Caco-2 (cell line): ENCODE measurements around the gene CD8A. TPM values are rescaled to one million over a fixed set of nuclear protein-coding genes. Genes with fewer than 3 reads are reported as not detected.
A peak's percentile ranks its signal among the peaks of the same experiment; 100 is the strongest.

ENCODE experiments used
- BruUV-seq: library from RNA; stranded (reverse); fragments of 400-500 nt; replicated peaks from 2 replicates; lab custom pipeline; 2021; lab: Mats Ljungman, UMichigan
- CTCF ChIA-PET: fragments of 300-600 bp; sonication (Branson Sonifier 250); formaldehyde crosslinking; loops from one replicate; lab custom pipeline; 2022; ENCODE audit warnings: antibody characterized with exemption; lab: Charles Lee
- POLR2A ChIA-PET: fragments of 300-600 bp; sonication (Branson Sonifier 250); formaldehyde crosslinking; loops from one replicate; lab custom pipeline; 2022; ENCODE audit warnings: antibody characterized with exemption; lab: Charles Lee
- DNase-seq, 2 experiments: peaks; one replicate each; pipeline versions ENCODE4 v3.0.0 to v3.0.0-alpha.2; 2020 to 2022
- H3K27me3 ChIP-seq: replicated peaks from 2 replicates; pipeline ENCODE4 v1.6.0; 2011; ENCODE audit warnings: low read length; ENCODE audit not compliant: control insufficient read depth, insufficient read depth
- H3K36me3 ChIP-seq: 2 replicates; pipeline ENCODE4 v1.5.1; 2011; ENCODE audit warnings: low read length; ENCODE audit not compliant: control insufficient read depth, insufficient read depth
- H3K4me1 ChIP-seq: fragments of 250-450 bp; sonication (Bioruptor Pico); 2 replicates; pipeline ENCODE4 v1.5.1; 2020; ENCODE audit warnings: mild to moderate bottlenecking
- H3K4me3 ChIP-seq: 2 replicates; pipeline ENCODE4 v1.5.1; 2011; ENCODE audit warnings: low read depth, mild to moderate bottlenecking, control low read depth, low read length
- H3K9me3 ChIP-seq: fragments of 250-450 bp; sonication (Bioruptor Pico); 2 replicates; pipeline ENCODE4 v1.5.1; 2020; ENCODE audit warnings: mild to moderate bottlenecking, moderate library complexity
- H3K27ac Mint-ChIP-seq: one replicate; pipeline ENCODE4 v1.8.0; 2022; ENCODE audit warnings: mixed read lengths; ENCODE audit not compliant: unreplicated experiment
- H3K27me3 Mint-ChIP-seq: one replicate; pipeline ENCODE4 v1.8.0; 2022; ENCODE audit warnings: mixed read lengths; ENCODE audit not compliant: insufficient read depth, unreplicated experiment
- H3K36me3 Mint-ChIP-seq: one replicate; pipeline ENCODE4 v1.8.0; 2022; ENCODE audit warnings: mild to moderate bottlenecking, mixed read lengths; ENCODE audit not compliant: insufficient read depth, unreplicated experiment
- H3K4me1 Mint-ChIP-seq: one replicate; pipeline ENCODE4 v1.8.0; 2022; ENCODE audit warnings: low read depth, mixed read lengths; ENCODE audit not compliant: unreplicated experiment
- H3K4me3 Mint-ChIP-seq: one replicate; pipeline ENCODE4 v1.8.0; 2022; ENCODE audit warnings: mild to moderate bottlenecking, moderate library complexity, mixed read lengths; ENCODE audit not compliant: unreplicated experiment
- H3K9me3 Mint-ChIP-seq: one replicate; pipeline ENCODE4 v1.8.0; 2022; ENCODE audit warnings: mixed read lengths; ENCODE audit not compliant: unreplicated experiment
- intact Hi-C: fragments of 100-400 bp; cut with micrococcal nuclease; formaldehyde crosslinking; loops from one replicate; pipeline ENCODE4 v1.10.0; 2022; ENCODE audit not compliant: unreplicated experiment
- total RNA-seq: library from RNA; stranded (reverse); gene quantifications from 2 replicates; pipeline ENCODE4 v1.2.3, GENCODE V29; 2022
- TF ChIP-seq, protein P1 (sequence below), 2 experiments: fragments of 200-600 bp in 1 of 2; IDR thresholded peaks; 1 replicate in 1 of 2; 2 replicates in 1 of 2; pipeline versions ENCODE4 v1.5.1 to v1.8.0; 2011 to 2022; ENCODE audit warnings: antibody characterized with exemption in 1 of 2, control low read depth in 1 of 2, inconsistent platforms in 1 of 2, low read depth in 1 of 2, low read length in 1 of 2, mild to moderate bottlenecking in 1 of 2, moderate library complexity in 1 of 2; ENCODE audit not compliant: insufficient read depth in 1 of 2, severe bottlenecking in 1 of 2, unreplicated experiment in 1 of 2

Gene CD8A
- total RNA-seq, 1 experiment from 2014 or later: 1.6 TPM

DNA sequence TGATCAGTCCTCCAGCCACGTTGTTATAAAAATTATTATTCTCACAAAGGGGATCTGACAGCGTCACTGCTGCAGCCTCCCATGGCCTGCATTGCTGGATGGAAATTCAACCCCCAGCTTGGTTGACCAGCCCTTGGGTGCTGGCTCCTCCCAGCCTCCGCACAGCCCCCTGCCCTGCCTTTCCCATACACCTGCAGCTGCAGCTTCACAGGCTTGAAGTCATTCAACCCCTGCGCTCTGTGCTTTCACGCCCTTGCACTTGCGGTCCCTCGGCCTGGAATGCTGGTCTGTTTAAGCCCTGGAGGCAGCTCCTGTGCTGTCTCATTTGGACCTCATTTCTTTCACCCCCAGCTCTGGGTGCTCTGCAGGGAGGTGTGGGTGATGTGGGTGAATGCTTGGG, 860 bp upstream of the CD8A start:
- H3K9me3 Mint-ChIP-seq: peaks cover 23% of the 10 kb centered on the region
- DNase-seq: no peak
- H3K27ac Mint-ChIP-seq: no peak overlapping the region
- ChIA-PET POLR2A (no interaction called here), CTCF (no interaction called here)
- H3K27me3 ChIP-seq: no peaks in the 10 kb centered on the region
- peak overlapping the region; percentile 23 for H3K4me3 Mint-ChIP-seq
- H3K4me1 ChIP-seq: no peaks in the 10 kb centered on the region
- no peaks in the 10 kb centered on the region for H3K36me3 Mint-ChIP-seq
- intact Hi-C loops: no loop called here
- H3K4me1 Mint-ChIP-seq: no peaks in the 10 kb centered on the region
- TF ChIP-seq, protein P1, sequence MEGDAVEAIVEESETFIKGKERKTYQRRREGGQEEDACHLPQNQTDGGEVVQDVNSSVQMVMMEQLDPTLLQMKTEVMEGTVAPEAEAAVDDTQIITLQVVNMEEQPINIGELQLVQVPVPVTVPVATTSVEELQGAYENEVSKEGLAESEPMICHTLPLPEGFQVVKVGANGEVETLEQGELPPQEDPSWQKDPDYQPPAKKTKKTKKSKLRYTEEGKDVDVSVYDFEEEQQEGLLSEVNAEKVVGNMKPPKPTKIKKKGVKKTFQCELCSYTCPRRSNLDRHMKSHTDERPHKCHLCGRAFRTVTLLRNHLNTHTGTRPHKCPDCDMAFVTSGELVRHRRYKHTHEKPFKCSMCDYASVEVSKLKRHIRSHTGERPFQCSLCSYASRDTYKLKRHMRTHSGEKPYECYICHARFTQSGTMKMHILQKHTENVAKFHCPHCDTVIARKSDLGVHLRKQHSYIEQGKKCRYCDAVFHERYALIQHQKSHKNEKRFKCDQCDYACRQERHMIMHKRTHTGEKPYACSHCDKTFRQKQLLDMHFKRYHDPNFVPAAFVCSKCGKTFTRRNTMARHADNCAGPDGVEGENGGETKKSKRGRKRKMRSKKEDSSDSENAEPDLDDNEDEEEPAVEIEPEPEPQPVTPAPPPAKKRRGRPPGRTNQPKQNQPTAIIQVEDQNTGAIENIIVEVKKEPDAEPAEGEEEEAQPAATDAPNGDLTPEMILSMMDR (IDR thresholded peaks at IDR 0.05; ENCODE audit: insufficient read depth in 1 of 2, low read depth in 1 of 2, low read length in 1 of 2, severe bottlenecking in 1 of 2, unreplicated experiment in 1 of 2): no peak
- no TSS peak for BruUV-seq
- H3K36me3 ChIP-seq: no peaks in the 10 kb centered on the region
- H3K9me3 ChIP-seq: peaks cover 7% of the 10 kb centered on the region; the same call in 1 of the 2 replicates
- no peaks in the 10 kb centered on the region for H3K27me3 Mint-ChIP-seq
- H3K4me3 ChIP-seq: no peak overlapping the region

DNA sequence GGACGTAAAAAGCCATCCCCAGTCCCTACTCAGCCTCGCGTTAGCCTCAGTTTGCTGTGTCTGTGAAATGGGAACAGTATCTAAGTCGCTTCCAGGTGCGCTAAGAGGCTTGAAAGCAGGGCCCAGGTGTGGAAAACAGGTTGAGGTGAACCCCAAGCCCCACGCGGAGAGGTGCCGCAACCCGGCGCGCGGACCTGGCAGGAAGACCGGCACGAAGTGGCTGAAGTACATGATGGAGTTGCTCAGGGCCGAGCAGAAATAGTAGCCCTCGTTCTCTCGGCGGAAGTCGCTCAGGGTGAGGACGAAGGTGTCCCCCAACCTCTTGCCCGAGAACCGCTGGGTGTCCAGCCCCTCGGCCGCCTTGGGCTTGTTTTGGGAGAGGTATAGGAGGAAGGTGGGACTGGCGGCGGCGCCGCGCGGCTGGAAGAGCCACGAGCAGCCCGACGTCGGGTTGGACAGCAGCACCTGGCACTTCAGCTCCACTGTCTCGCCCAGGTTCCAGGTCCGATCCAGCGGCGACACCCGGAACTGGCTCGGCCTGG, 508 bp downstream of the CD8A start:
- Mint-ChIP-seq H3K27me3 (no peaks in the 10 kb centered on the region), H3K9me3 (peaks cover 10% of the 10 kb centered on the region), H3K4me3 (no peak overlapping the region), H3K27ac (no peak overlapping the region), H3K4me1 (no peaks in the 10 kb centered on the region), H3K36me3 (no peaks in the 10 kb centered on the region)
- TF ChIP-seq, protein P1 (IDR thresholded peaks at IDR 0.05; ENCODE audit: insufficient read depth in 1 of 2, low read depth in 1 of 2, low read length in 1 of 2, severe bottlenecking in 1 of 2, unreplicated experiment in 1 of 2): no peak
- CTCF ChIA-PET: interaction anchor here (0.6 kb wide), 1 partner anchor 17 kb away, joined by 5 read pairs; no protein-coding TSS in a partner anchor
- H3K9me3 ChIP-seq: no peaks in the 10 kb centered on the region
- intact Hi-C loops: no loop called here
- no peaks in the 10 kb centered on the region for H3K27me3 ChIP-seq
- BruUV-seq: no TSS peak
- H3K36me3 ChIP-seq: no peaks in the 10 kb centered on the region
- no peak for DNase-seq
- POLR2A ChIA-PET: no interaction called here
- no peaks in the 10 kb centered on the region for H3K4me1 ChIP-seq
- H3K4me3 ChIP-seq: no peak overlapping the region

DNA sequence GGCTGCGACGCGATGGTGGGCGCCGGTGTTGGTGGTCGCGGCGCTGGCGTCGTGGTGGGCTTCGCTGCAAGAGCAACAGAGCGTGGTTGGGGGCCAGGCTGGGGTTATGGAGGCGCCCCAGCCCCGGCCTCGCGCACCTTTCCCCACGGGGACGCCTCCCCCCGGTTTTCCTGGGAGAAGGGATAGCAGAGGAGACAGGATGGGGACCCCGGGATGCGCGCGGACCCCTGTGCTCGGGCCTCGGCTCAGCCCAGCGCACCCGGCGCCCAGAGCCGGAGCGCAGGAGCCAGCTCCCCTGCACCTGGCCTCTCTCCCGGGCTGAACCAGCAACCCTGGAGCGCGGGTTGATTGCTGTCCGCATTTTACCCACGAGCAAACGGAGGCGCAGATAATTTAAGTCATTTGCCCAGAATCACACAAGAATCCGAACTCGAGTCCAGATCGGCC, 1.0 kb downstream of the CD8A start:
- no peaks in the 10 kb centered on the region for H3K36me3 Mint-ChIP-seq
- peaks cover 5% of the 10 kb centered on the region for H3K9me3 Mint-ChIP-seq
- BruUV-seq: no TSS peak
- intact Hi-C loops: loop anchor here (10.0 kb wide), 1 partner anchor 395 kb away; no protein-coding TSS in a partner anchor
- no peaks in the 10 kb centered on the region for H3K4me1 Mint-ChIP-seq
- no peak overlapping the region for H3K4me3 Mint-ChIP-seq
- no peaks in the 10 kb centered on the region for H3K4me1 ChIP-seq
- ChIA-PET CTCF (interaction anchor here (0.6 kb wide), 1 partner anchor 18 kb away, joined by 5 read pairs; no protein-coding TSS in a partner anchor), POLR2A (no interaction called here)
- no peak overlapping the region for H3K27ac Mint-ChIP-seq
- H3K36me3 ChIP-seq: no peaks in the 10 kb centered on the region
- no peaks in the 10 kb centered on the region for H3K9me3 ChIP-seq
- H3K27me3 ChIP-seq: no peaks in the 10 kb centered on the region
- TF ChIP-seq, protein P1 (IDR thresholded peaks at IDR 0.05; ENCODE audit: insufficient read depth in 1 of 2, low read depth in 1 of 2, low read length in 1 of 2, severe bottlenecking in 1 of 2, unreplicated experiment in 1 of 2): no peak
- no peak overlapping the region for H3K4me3 ChIP-seq
- no peaks in the 10 kb centered on the region for H3K27me3 Mint-ChIP-seq
- no peak for DNase-seq
